ENCODE results near the gene ZBTB11. TPM values are rescaled to one million over a fixed set of nuclear protein-coding genes. Genes with fewer than 3 reads are reported as not detected.

ZBTB11 gene
- total and polyA plus RNA-seq, 9 of the 15 experiments (the other 6 are each of a cell fraction or from before 2014, with no cell fraction given): 6.2 to 31.9 (median 21.4) TPM

DNA sequence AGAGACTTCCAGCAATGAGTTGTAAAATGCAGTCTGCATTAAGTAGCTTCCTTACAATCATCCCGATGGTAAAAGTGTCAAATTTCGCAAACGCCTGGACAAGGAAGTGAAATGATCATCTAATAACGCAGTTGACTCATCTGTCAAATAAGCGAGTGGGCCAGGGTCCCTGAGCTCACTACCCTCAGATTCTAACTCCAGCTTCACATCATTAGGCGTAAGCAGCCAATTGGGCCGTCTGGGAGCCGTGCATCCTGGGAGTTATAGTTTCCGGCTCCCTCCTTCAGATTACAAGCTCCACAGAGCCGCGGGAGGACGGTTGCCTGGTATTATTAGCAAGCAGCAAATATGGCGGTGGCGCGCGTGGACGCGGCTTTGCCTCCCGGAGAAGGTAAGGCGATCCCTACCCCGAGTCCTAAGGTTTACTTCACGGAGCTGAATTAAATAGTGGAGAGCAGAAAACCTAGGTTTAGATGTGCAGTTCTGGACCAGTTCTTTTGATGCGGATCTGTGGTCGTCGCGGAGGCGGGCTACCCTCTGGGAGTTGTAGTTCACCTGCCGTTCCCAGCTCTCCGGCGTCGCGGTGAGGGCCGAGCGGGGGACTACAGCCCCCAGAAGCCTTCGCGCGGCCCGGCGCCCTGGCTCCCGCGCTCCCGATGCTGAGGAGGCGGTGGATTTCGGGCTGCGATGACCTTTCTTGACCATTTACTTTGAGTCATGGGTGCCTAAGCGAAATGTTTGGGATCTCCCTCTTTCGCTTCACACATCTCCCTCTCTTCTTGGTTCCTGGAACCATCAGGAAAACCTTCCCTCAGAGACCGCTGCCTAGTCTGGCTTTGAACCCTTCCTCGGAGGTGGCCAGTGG lies 47.6 kb upstream of the ZBTB11 start, which contains the start of gene CEP97 (continued):
- TF ChIP-seq, protein P1, sequence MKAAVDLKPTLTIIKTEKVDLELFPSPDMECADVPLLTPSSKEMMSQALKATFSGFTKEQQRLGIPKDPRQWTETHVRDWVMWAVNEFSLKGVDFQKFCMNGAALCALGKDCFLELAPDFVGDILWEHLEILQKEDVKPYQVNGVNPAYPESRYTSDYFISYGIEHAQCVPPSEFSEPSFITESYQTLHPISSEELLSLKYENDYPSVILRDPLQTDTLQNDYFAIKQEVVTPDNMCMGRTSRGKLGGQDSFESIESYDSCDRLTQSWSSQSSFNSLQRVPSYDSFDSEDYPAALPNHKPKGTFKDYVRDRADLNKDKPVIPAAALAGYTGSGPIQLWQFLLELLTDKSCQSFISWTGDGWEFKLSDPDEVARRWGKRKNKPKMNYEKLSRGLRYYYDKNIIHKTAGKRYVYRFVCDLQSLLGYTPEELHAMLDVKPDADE (conservative IDR thresholded peaks at IDR 0.05; ENCODE audit: control insufficient read depth, low read depth, low read length): peak; percentile 90; the same call in 1 of the 2 replicates
- no peak for TF ChIP-seq KLF1 (tag; IDR thresholded peaks at IDR 0.05)
- no peak for TF ChIP-seq ZBTB17 (CRISPR knock-in tag; IDR thresholded peaks at IDR 0.05)
- TF ChIP-seq ZNF431 (CRISPR knock-in tag; IDR thresholded peaks at IDR 0.05): no peak
- no peak for TF ChIP-seq CBFB (CRISPR knock-in tag; IDR thresholded peaks at IDR 0.05)
- TF ChIP-seq CXXC5 (CRISPR knock-in tag; IDR thresholded peaks at IDR 0.05): peak; percentile 75
- peak; percentile 49; the same call in 1 of the 2 replicates for TF ChIP-seq FOXP1 (CRISPR knock-in tag; IDR thresholded peaks at IDR 0.05)
- TF ChIP-seq HDAC1 (IDR thresholded peaks at IDR 0.05): peak in 1 of 2 experiments; percentile 20; a peak in 1 of 4 replicates
- TF ChIP-seq, protein P2, sequence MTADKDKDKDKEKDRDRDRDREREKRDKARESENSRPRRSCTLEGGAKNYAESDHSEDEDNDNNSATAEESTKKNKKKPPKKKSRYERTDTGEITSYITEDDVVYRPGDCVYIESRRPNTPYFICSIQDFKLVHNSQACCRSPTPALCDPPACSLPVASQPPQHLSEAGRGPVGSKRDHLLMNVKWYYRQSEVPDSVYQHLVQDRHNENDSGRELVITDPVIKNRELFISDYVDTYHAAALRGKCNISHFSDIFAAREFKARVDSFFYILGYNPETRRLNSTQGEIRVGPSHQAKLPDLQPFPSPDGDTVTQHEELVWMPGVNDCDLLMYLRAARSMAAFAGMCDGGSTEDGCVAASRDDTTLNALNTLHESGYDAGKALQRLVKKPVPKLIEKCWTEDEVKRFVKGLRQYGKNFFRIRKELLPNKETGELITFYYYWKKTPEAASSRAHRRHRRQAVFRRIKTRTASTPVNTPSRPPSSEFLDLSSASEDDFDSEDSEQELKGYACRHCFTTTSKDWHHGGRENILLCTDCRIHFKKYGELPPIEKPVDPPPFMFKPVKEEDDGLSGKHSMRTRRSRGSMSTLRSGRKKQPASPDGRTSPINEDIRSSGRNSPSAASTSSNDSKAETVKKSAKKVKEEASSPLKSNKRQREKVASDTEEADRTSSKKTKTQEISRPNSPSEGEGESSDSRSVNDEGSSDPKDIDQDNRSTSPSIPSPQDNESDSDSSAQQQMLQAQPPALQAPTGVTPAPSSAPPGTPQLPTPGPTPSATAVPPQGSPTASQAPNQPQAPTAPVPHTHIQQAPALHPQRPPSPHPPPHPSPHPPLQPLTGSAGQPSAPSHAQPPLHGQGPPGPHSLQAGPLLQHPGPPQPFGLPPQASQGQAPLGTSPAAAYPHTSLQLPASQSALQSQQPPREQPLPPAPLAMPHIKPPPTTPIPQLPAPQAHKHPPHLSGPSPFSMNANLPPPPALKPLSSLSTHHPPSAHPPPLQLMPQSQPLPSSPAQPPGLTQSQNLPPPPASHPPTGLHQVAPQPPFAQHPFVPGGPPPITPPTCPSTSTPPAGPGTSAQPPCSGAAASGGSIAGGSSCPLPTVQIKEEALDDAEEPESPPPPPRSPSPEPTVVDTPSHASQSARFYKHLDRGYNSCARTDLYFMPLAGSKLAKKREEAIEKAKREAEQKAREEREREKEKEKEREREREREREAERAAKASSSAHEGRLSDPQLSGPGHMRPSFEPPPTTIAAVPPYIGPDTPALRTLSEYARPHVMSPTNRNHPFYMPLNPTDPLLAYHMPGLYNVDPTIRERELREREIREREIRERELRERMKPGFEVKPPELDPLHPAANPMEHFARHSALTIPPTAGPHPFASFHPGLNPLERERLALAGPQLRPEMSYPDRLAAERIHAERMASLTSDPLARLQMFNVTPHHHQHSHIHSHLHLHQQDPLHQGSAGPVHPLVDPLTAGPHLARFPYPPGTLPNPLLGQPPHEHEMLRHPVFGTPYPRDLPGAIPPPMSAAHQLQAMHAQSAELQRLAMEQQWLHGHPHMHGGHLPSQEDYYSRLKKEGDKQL (CRISPR knock-in tag; IDR thresholded peaks at IDR 0.05; ENCODE audit: borderline replicate concordance): no peak
- TF ChIP-seq DIDO1 (tag; IDR thresholded peaks at IDR 0.05; ENCODE audit: low read depth): peak; percentile 24; the same call in 1 of the 2 replicates
- TF ChIP-seq PCBP2 (IDR thresholded peaks at IDR 0.05; ENCODE audit: low read depth, low read length, poor library complexity, severe bottlenecking): no peak
- TF ChIP-seq ZZZ3 (IDR thresholded peaks at IDR 0.05): no peak
- TF ChIP-seq MAFK (IDR thresholded peaks at IDR 0.05; ENCODE audit: low read length): no peak
- TF ChIP-seq CTBP1 (IDR thresholded peaks at IDR 0.05; ENCODE audit: borderline replicate concordance): peak; percentile 42; the same call in 1 of the 2 replicates
- TF ChIP-seq SIN3A (IDR thresholded peaks at IDR 0.05; ENCODE audit: borderline replicate concordance in 2 of 2, control insufficient read depth in 1 of 2, low read depth in 2 of 2, low read length in 2 of 2): 0 out of 4 replicates have a peak, but pooled peaks of 1 of the 2 experiments have one; percentile 9
- peak; percentile 85 for TF ChIP-seq HCFC1 (IDR thresholded peaks at IDR 0.05; ENCODE audit: low read depth, low read length)
- TF ChIP-seq XRCC3 (IDR thresholded peaks at IDR 0.05): no peak
- no peak for TF ChIP-seq SREBF1 (IDR thresholded peaks at IDR 0.05; ENCODE audit: borderline replicate concordance, low read depth, low read length)
- TF ChIP-seq, protein P3, sequence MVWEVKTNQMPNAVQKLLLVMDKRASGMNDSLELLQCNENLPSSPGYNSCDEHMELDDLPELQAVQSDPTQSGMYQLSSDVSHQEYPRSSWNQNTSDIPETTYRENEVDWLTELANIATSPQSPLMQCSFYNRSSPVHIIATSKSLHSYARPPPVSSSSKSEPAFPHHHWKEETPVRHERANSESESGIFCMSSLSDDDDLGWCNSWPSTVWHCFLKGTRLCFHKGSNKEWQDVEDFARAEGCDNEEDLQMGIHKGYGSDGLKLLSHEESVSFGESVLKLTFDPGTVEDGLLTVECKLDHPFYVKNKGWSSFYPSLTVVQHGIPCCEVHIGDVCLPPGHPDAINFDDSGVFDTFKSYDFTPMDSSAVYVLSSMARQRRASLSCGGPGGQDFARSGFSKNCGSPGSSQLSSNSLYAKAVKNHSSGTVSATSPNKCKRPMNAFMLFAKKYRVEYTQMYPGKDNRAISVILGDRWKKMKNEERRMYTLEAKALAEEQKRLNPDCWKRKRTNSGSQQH (CRISPR knock-in tag; IDR thresholded peaks at IDR 0.05): no peak

All from K562 (cell line).